Gastrocnemius medialis (tissue), 4 donors: ENCODE results near the gene ASPHD1.

ENCODE experiments used
- POLR2A ChIP-seq, 2 donors: fragments of 450-650 bp; IDR thresholded peaks; one replicate each; pipeline ENCODE4 v1.6.1; 2017; ENCODE audit warnings: antibody characterized with exemption in 2 of 2, mild to moderate bottlenecking in 2 of 2, moderate library complexity in 2 of 2
- TF ChIP-seq, protein P1 (sequence below), 5 experiments: fragments of 450-650 bp in 3 of 5; fragments of 200-600 bp in 2 of 5; sonication (generic) in 2 of 5; IDR thresholded peaks in 4 of 5; conservative IDR thresholded peaks in 1 of 5; 1 replicate in 4 of 5; 2 replicates in 1 of 5; pipeline ENCODE4 v1.5.1; 2016 to 2019; ENCODE audit warnings: antibody characterized with exemption in 5 of 5, mild to moderate bottlenecking in 3 of 5, moderate library complexity in 3 of 5

DNA sequence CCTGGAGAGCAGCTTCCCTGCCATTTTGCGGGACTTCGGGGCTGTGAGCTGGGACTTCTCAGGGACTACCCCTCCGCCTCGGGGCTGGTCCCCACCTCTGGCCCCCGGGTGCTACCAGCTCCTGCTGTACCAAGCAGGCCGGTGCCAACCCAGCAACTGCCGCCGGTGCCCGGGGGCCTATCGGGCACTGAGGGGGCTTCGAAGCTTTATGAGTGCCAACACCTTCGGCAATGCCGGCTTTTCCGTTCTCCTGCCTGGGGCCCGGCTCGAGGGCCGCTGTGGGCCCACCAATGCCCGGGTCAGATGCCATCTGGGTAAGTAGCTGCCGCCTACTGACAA lies 1.3 kb downstream of the ASPHD1 start:
- TF ChIP-seq, protein P1, sequence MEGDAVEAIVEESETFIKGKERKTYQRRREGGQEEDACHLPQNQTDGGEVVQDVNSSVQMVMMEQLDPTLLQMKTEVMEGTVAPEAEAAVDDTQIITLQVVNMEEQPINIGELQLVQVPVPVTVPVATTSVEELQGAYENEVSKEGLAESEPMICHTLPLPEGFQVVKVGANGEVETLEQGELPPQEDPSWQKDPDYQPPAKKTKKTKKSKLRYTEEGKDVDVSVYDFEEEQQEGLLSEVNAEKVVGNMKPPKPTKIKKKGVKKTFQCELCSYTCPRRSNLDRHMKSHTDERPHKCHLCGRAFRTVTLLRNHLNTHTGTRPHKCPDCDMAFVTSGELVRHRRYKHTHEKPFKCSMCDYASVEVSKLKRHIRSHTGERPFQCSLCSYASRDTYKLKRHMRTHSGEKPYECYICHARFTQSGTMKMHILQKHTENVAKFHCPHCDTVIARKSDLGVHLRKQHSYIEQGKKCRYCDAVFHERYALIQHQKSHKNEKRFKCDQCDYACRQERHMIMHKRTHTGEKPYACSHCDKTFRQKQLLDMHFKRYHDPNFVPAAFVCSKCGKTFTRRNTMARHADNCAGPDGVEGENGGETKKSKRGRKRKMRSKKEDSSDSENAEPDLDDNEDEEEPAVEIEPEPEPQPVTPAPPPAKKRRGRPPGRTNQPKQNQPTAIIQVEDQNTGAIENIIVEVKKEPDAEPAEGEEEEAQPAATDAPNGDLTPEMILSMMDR (IDR thresholded peaks at IDR 0.05 in 4 of 5, conservative IDR thresholded peaks at IDR 0.05 in 1 of 5) = no peak
- no peak for TF ChIP-seq POLR2A (IDR thresholded peaks at IDR 0.05)
